H9 (cell line): ENCODE results near the gene FOXL1. TPM values are rescaled to one million over a fixed set of nuclear protein-coding genes. Genes with fewer than 3 reads are reported as not detected.

Experiments used
- DNase-seq: peaks from one replicate; pipeline ENCODE4 v3.0.0-alpha.2; 2017
- H2AFZ ChIP-seq: one replicate; pipeline ENCODE4 v1.6.1; 2013; ENCODE audit warnings: mild to moderate bottlenecking, low read length, control low read depth, moderate library complexity
- H2AK5ac ChIP-seq: 2 replicates; pipeline ENCODE4 v1.6.1; 2013; ENCODE audit warnings: low read length, control low read depth, mixed read lengths; ENCODE audit not compliant: insufficient read length
- H2BK120ac ChIP-seq: one replicate; pipeline ENCODE4 v1.6.1; 2013; ENCODE audit warnings: low read depth, mild to moderate bottlenecking, low read length, control low read depth, inconsistent platforms; ENCODE audit not compliant: poor library complexity, severe bottlenecking
- H2BK12ac ChIP-seq: 2 replicates; pipeline ENCODE4 v1.6.1; 2013; ENCODE audit warnings: low read length, control low read depth, mixed read lengths, low read depth; ENCODE audit not compliant: insufficient read length
- H2BK15ac ChIP-seq: 2 replicates; pipeline ENCODE4 v1.6.1; 2013; ENCODE audit warnings: low read depth, low read length, control low read depth
- H2BK20ac ChIP-seq: one replicate; pipeline ENCODE4 v1.6.1; 2013; ENCODE audit warnings: low read depth, mild to moderate bottlenecking, low read length, control low read depth, inconsistent platforms; ENCODE audit not compliant: poor library complexity, severe bottlenecking
- H2BK5ac ChIP-seq: 2 replicates; pipeline ENCODE4 v1.6.1; 2013; ENCODE audit warnings: low read length, control low read depth, mixed read lengths; ENCODE audit not compliant: insufficient read length
- H3K14ac ChIP-seq: 2 replicates; pipeline ENCODE4 v1.6.1; 2013; ENCODE audit warnings: low read length, control low read depth; ENCODE audit not compliant: insufficient read depth
- H3K18ac ChIP-seq: 2 replicates; pipeline ENCODE4 v1.6.1; 2013; ENCODE audit warnings: low read depth, mild to moderate bottlenecking, mixed read lengths, low read length, control low read depth; ENCODE audit not compliant: insufficient read length
- H3K23ac ChIP-seq: 2 replicates; pipeline ENCODE4 v1.6.1; 2013; ENCODE audit warnings: low read length, control low read depth, mixed read lengths, low read depth; ENCODE audit not compliant: insufficient read length
- H3K23me2 ChIP-seq: 2 replicates; pipeline ENCODE4 v1.6.1; 2013; ENCODE audit warnings: low read depth, mild to moderate bottlenecking, mixed read lengths, low read length, control low read depth; ENCODE audit not compliant: insufficient read length, poor library complexity, severe bottlenecking
- H3K27ac ChIP-seq: 2 replicates; pipeline ENCODE4 v1.5.1; 2013; ENCODE audit warnings: low read length, control low read depth, mixed read lengths, low read depth; ENCODE audit not compliant: insufficient read length
- H3K27me3 ChIP-seq: 2 replicates; pipeline ENCODE4 v1.6.1; 2013; ENCODE audit warnings: low read length, control low read depth, inconsistent platforms; ENCODE audit not compliant: insufficient read depth
- H3K4ac ChIP-seq: 2 replicates; pipeline ENCODE4 v1.6.1; 2013; ENCODE audit warnings: low read depth, mild to moderate bottlenecking, control low read depth, inconsistent platforms, low read length, moderate library complexity
- H3K4me1 ChIP-seq: 2 replicates; pipeline ENCODE4 v1.6.1; 2013; ENCODE audit warnings: low read length, control low read depth, inconsistent platforms; ENCODE audit not compliant: insufficient read depth
- H3K4me2 ChIP-seq: 2 replicates; pipeline ENCODE4 v1.6.1; 2013; ENCODE audit warnings: low read length, control low read depth, mixed read lengths; ENCODE audit not compliant: insufficient read length, insufficient read depth
- H3K56ac ChIP-seq: 2 replicates; pipeline ENCODE4 v1.6.1; 2013; ENCODE audit warnings: low read depth, mild to moderate bottlenecking, mixed read lengths, low read length, control low read depth; ENCODE audit not compliant: insufficient read length
- H3K79me1 ChIP-seq: 2 replicates; pipeline ENCODE4 v1.6.1; 2013; ENCODE audit warnings: low read depth, mild to moderate bottlenecking, moderate library complexity, low read length, control low read depth, inconsistent platforms; ENCODE audit not compliant: insufficient read depth, poor library complexity, severe bottlenecking
- H3K79me2 ChIP-seq: 2 replicates; pipeline ENCODE4 v1.6.1; 2013; ENCODE audit warnings: low read length, control low read depth, inconsistent platforms; ENCODE audit not compliant: insufficient read depth
- H3K9ac ChIP-seq: 2 replicates; pipeline ENCODE4 v1.6.1; 2013; ENCODE audit warnings: low read length, control low read depth, mixed read lengths; ENCODE audit not compliant: insufficient read length; ENCODE audit errors: extremely low read depth
- H3K9me3 ChIP-seq: one replicate; pipeline ENCODE4 v1.6.1; 2013; ENCODE audit warnings: low read depth, low read length, inconsistent platforms; ENCODE audit not compliant: control insufficient read depth
- H3T11ph ChIP-seq: one replicate; pipeline ENCODE4 v1.6.1; 2013; ENCODE audit warnings: mild to moderate bottlenecking, low read length, control low read depth, inconsistent platforms
- H4K20me1 ChIP-seq: one replicate; pipeline ENCODE4 v1.6.1; 2013; ENCODE audit not compliant: control insufficient read depth, insufficient read length, insufficient read depth
- H4K5ac ChIP-seq: 2 replicates; pipeline ENCODE4 v1.6.1; 2013; ENCODE audit warnings: low read depth, mild to moderate bottlenecking, mixed read lengths, low read length, control low read depth; ENCODE audit not compliant: insufficient read length
- H4K8ac ChIP-seq: replicated peaks from 2 replicates; pipeline ENCODE4 v1.6.1; 2013; ENCODE audit warnings: low read length, control low read depth, mixed read lengths, low read depth; ENCODE audit not compliant: insufficient read length
- H4K91ac ChIP-seq: 2 replicates; pipeline ENCODE4 v1.6.1; 2013; ENCODE audit warnings: low read depth, mild to moderate bottlenecking, moderate library complexity, mixed read lengths, low read length, control low read depth; ENCODE audit not compliant: insufficient read length
- H3K27ac Mint-ChIP-seq, 3 experiments: 2 replicates in 2 of 3; 3 replicates in 1 of 3; pipeline ENCODE4 v1.8.0; 2020 to 2021; ENCODE audit warnings: mixed read lengths in 3 of 3, mild to moderate bottlenecking in 1 of 3, moderate library complexity in 1 of 3
- H3K27me3 Mint-ChIP-seq: 2 replicates; pipeline ENCODE4 v1.8.0; 2021; ENCODE audit warnings: low read depth, mild to moderate bottlenecking, moderate library complexity, mixed read lengths
- H3K36me3 Mint-ChIP-seq, 3 experiments: 2 replicates in 2 of 3; 3 replicates in 1 of 3; pipeline ENCODE4 v1.8.0; 2020 to 2021; ENCODE audit warnings: low read depth in 3 of 3, mixed read lengths in 3 of 3; ENCODE audit not compliant: insufficient read depth in 1 of 3
- H3K4me1 Mint-ChIP-seq, 2 experiments: 2 replicates each; pipeline ENCODE4 v1.8.0; 2020; ENCODE audit warnings: mixed read lengths in 2 of 2
- H3K4me3 Mint-ChIP-seq, 2 experiments: 2 replicates in 1 of 2; 3 replicates in 1 of 2; pipeline ENCODE4 v1.8.0; 2020 to 2021; ENCODE audit warnings: mild to moderate bottlenecking in 2 of 2, mixed read lengths in 2 of 2, moderate library complexity in 1 of 2
- H3K9me3 Mint-ChIP-seq, 2 experiments: 2 replicates in 1 of 2; 3 replicates in 1 of 2; pipeline ENCODE4 v1.8.0; 2020; ENCODE audit warnings: mild to moderate bottlenecking in 2 of 2, mixed read lengths in 2 of 2, moderate library complexity in 1 of 2
- CTCF ChIP-seq: fragments of 200-600 bp; sonication (generic); conservative IDR thresholded peaks from 3 replicates; pipeline ENCODE4 v1.8.0; 2021; ENCODE audit warnings: antibody characterized with exemption, mild to moderate bottlenecking
- WGBS: extraction: QIAGEN DNeasy Blood & Tissue Kit; methylation state at CpG from one replicate; pipeline ENCODE4 v1.1.7; 2013; ENCODE audit warnings: missing lambda C conversion rate, low lambda C conversion rate, mixed read lengths; ENCODE audit not compliant: insufficient read length; ENCODE audit errors: extremely low coverage; 5-methylcytosine and 5-hydroxymethylcytosine counted together
- total RNA-seq: library from RNA; stranded (reverse); gene quantifications from 2 replicates; pipeline ENCODE4 v1.2.1, GENCODE V29; 2021

Gene FOXL1
- total RNA-seq, 1 experiment from 2014 or later: 0.09 TPM

- Histone ChIP-seq H3K4me2 (no peak overlapping the region), H4K91ac (no peak overlapping the region), H3K23me2 (no peaks in the 10 kb centered on the region), H3K56ac (no peak overlapping the region), H2BK20ac (no peak overlapping the region), H3K27ac (no peak overlapping the region), H3K4me1 (no peaks in the 10 kb centered on the region), H2AK5ac (no peak overlapping the region), H4K5ac (no peak overlapping the region), H3K23ac (no peak overlapping the region), H3K27me3 (no peaks in the 10 kb centered on the region), H2BK120ac (no peak overlapping the region), H2BK5ac (no peak overlapping the region), H2BK12ac (no peak overlapping the region), H4K20me1 (no peaks in the 10 kb centered on the region), H3K9me3 (no peaks in the 10 kb centered on the region), H3T11ph (no peak overlapping the region), H3K9ac (no peak overlapping the region), H3K79me2 (no peaks in the 10 kb centered on the region), H3K79me1 (no peaks in the 10 kb centered on the region), H4K8ac (no peak overlapping the region), H3K18ac (no peak overlapping the region), H3K4ac (no peak overlapping the region), H2BK15ac (no peak overlapping the region), H2AFZ (no peak overlapping the region), H3K14ac (no peak overlapping the region)
- Mint-ChIP-seq H3K27ac (no peak overlapping the region), H3K27me3 (peaks cover 3% of the 10 kb centered on the region; the same call in 1 of the 2 replicates), H3K36me3 (no peaks in the 10 kb centered on the region), H3K4me3 (no peak overlapping the region), H3K4me1 (0 out of 4 replicates have a peak, but pooled peaks cover 0 to 3% of the 10 kb centered on the region in 2 experiments), H3K9me3 (no peaks in the 10 kb centered on the region)
- DNase-seq: no peak
- WGBS: no CpG with 5 or more reads among the region's 18 CpGs
- TF ChIP-seq CTCF: no peak
Measured at GRCh38 chr16:86534779-86535615, 43.4 kb upstream of the FOXL1 start.
